KOPT-K1 (cell line): ENCODE results near the gene CAMK1G.

Source experiments
- H3K27ac ChIP-seq: fragments of 200-600 bp; sonication (generic); 2 replicates; pipeline ENCODE4 v1.5.1; 2016; ENCODE audit warnings: antibody characterized with exemption, mild to moderate bottlenecking, low read depth, low read length; ENCODE audit not compliant: poor library complexity, severe bottlenecking
- H3K36me3 ChIP-seq: fragments of 200-600 bp; sonication (generic); 2 replicates; pipeline ENCODE4 v1.5.1; 2017; ENCODE audit warnings: antibody characterized with exemption, mild to moderate bottlenecking, low read length, moderate library complexity; ENCODE audit not compliant: insufficient read depth
- H3K9me3 ChIP-seq: fragments of 200-600 bp; sonication (generic); 2 replicates; pipeline ENCODE4 v1.5.1; 2017; ENCODE audit warnings: antibody characterized with exemption, low read length, mild to moderate bottlenecking; ENCODE audit not compliant: insufficient read depth, poor library complexity, severe bottlenecking

CAMK1G gene

DNA sequence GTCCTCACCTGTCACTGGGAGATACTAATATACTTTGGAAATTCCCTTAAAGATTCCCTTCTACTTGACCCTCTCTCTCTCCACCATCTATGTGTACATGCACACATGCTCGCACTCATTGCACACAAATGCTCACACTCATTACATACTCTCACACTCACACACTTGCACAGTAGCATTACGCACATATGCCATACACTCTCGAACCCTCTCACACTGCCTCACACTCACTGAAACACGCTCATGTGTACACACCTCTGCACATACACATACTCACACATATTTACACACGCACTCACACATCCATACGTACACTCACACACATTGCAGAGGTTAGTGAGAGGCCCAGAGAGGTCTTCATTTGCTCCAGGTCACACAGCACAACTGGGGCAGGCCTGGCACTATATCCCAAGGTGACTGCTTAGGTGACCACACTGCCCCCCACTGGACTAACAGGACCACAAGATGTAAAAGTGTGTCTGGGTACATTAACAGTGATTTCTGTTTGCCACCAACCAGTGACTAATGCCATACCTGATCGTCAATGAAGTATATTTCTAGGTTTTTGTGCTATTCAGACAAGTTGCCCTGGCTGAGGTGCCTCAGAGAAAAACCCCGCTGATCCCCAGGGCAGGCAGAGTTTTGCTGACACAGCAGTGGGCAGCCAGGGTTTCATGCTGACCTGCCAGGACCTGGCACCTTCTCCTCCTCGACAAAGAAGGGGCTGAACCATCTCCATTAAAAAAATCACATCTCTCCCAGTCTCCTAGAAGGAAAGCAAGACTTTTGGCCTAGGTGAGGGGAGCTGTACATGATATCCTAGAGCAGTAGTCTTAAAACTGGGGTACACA, 28.5 kb upstream of the CAMK1G start:
- no peak overlapping the region for H3K27ac ChIP-seq
- no peaks in the 10 kb centered on the region for H3K9me3 ChIP-seq

DNA sequence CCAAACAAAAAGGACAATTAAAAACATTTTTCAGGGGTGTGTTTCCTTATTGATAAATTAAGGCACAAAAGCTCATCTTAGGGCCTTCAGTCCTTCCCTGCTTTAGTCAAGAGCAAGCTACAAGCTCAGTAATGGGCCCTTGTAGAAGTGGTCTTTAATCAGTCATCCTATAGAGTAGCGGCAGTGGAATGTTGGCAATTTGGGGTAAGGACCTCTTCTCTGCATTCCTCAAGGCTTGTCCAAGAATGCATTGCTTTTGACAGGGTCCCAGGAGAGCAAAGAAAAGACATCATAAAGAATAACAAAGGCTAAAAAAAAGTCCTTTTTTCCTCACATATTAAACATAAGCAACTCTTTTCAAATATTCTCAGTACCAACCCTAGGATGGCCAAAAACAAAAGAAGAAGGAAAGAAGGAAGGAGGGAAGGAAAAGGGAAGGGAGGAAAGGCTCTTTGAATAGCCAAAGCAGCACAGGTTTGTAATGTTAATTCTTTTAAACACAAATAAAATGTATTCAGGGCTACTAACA, 27.3 kb upstream of the CAMK1G start:
- Histone ChIP-seq H3K9me3 (no peaks in the 10 kb centered on the region), H3K36me3 (no peaks in the 10 kb centered on the region), H3K27ac (no peak overlapping the region)

More for the DNA sequence above, 28.5 kb upstream of the CAMK1G start:
- H3K36me3 ChIP-seq: no peaks in the 10 kb centered on the region

DNA sequence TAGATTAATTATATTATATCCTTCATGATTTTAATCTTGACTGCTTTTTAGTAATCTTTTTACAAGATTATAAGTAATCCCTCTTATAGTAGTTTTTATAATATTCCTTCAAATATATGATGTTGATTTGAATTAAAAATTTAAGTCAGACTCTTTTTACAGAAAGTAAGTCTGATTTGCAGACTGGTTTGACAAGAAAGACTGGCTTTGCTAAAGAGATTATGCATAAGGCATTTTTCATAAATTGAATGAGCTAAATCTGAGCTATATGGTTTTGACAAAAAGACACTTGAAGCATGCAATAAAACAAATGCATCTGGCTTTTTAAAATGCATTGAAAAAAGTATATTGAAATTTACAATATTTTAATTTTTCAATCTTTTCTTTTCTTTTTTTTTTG, 26.3 kb upstream of the CAMK1G start:
- Histone ChIP-seq H3K27ac (no peak overlapping the region), H3K36me3 (no peaks in the 10 kb centered on the region), H3K9me3 (no peaks in the 10 kb centered on the region)

DNA sequence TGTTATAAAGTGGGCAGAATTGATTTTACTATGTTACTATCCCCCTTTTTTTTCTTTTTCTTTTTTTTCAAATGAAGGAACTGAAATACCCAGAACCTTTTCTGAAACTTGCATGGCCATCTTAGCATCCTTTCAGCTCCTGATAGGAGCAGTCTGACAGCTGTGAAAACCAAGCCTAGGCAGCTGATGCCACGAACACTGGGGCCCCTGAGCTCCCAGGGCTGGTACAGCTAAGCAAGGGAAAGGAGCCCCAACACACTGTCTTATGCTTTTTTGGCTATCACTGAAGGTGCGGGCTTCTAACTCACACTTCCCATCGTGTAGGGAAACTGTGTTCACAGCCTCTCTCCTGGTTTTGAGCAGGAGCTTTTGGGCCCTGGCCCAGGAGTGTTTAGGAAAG, 23.0 kb upstream of the CAMK1G start:
- Histone ChIP-seq H3K36me3 (no peaks in the 10 kb centered on the region), H3K9me3 (no peaks in the 10 kb centered on the region), H3K27ac (no peak overlapping the region)

DNA sequence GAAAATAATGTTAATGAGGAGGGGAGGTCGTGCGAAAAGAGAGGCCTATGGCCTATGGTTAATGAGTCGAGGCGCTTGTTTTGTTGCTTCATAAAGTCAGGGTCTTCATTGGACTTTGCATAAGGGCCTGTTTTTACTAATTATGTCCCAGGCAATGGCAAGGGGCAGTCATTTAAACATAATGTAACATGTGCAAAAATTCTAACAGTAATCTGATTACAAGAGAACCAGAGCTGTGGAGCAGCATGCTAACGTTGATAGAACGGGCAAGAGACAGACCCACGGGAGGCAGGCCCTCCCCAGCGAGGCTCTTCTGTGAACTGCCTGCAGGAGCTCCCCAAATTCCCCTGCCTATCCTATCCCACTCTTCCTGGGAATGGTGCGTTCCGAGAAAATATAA, 22.6 kb upstream of the CAMK1G start:
- H3K36me3 ChIP-seq: no peaks in the 10 kb centered on the region
- H3K9me3 ChIP-seq: no peaks in the 10 kb centered on the region
- no peak overlapping the region for H3K27ac ChIP-seq

DNA sequence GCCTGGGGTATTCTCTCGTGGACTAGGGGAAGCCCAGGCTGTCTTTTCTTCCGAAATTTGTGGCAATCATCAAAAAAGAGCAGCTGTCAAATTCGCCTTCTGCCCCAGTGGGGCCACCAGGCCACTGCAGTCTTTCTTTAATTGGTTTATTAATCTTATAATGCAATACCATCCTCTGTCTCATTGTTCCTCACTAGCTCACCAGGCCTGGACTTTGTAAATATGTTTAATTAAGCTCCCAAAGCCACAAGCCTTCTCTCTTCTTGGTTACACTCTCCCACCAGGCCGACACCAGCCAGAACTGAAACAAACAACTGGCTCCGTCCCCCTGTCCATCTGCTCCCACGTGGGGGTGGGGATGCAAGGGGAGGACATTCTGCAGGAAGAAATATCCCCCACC, 22.0 kb upstream of the CAMK1G start:
- no peak overlapping the region for H3K27ac ChIP-seq
- no peaks in the 10 kb centered on the region for H3K9me3 ChIP-seq
- no peaks in the 10 kb centered on the region for H3K36me3 ChIP-seq

DNA sequence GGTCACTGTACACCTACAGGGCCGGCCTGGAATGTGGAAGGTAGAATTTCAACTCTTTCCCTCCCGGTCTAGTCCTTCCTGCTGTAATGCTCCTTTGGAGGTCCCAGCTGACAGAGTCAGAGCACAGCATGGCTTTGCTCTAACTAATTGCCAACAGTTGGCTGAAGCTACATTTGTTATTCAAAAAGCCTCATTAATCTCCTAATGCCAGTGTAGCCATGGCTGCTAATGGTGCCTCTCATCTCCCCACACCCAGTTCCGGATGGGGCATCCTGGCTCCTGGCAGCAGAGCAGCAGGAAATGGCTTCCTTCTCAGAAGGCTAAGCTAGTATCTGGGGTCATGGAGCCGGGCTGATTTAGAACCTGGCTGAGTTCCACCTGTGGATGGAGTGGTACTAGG, 18.7 kb upstream of the CAMK1G start:
- no peaks in the 10 kb centered on the region for H3K36me3 ChIP-seq
- H3K9me3 ChIP-seq: no peaks in the 10 kb centered on the region

DNA sequence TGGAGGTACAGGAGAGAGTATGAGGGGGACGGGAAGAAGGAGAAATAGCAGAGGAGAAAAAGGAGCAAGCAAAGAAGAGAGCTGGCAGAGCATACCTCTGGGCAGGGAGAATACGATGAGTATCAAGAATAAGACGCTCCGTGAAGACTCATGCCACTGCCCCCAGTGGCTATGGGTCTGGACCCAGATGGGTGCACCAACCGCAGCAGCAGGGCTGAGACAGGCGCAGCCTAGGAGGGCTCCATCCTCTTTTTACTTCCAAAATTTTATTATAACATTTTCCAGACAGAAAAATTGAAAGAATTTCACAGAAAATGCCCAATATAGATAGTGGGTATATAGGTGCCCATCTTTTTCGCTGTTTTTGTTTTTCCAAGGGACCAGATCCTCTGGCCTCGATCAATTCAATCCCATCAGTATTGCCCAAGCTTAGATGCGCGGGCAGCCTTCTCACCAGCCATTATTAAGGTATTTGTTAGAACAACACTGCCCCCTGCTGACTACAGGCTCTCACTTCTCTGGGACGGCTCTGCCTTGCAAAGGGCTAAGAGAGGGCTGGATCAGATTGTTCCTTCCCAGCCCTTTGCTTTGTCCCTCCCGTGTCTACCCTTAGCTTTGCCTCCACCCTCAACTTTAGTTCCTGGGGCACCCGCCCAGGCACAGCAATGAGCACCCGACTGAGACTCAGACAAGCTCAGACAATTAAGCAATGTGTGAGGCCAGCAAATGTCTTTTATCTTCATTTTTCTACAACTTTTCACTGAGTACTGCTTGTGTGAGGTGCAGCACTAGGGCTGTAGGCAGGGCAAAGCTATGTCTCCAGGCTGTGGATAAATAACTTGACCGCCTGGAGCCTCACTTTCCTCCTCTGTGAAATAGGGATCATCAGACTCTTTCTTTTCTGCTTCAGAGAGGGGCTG, 17.5 kb upstream of the CAMK1G start:
- Histone ChIP-seq H3K27ac (no peak overlapping the region), H3K9me3 (no peaks in the 10 kb centered on the region), H3K36me3 (no peaks in the 10 kb centered on the region)

More for the DNA sequence above, 18.7 kb upstream of the CAMK1G start:
- H3K27ac ChIP-seq: no peak overlapping the region

DNA sequence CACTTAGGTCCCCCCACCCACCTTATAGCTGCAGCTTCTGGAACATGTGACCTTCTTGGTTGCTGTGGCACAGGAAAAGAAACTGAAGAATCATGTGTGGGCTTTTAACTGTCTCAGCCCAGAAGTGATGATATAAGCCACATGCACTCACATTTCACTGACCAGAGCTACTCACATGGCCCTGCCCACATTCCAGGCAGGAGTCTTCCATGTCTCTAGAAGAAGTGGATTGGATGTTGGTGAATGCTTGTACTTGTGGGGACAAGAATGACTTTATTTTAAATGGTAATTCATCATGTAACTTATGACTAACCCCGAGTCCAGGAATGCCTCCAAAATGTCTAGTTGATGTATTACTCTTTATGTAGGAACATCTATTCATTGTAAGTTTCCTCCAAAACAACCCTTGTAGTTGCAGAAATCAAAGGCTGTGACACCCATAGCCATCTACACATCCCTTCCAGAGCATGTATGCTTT, 15.8 kb upstream of the CAMK1G start:
- Histone ChIP-seq H3K9me3 (no peaks in the 10 kb centered on the region), H3K36me3 (no peaks in the 10 kb centered on the region), H3K27ac (no peak overlapping the region)

DNA sequence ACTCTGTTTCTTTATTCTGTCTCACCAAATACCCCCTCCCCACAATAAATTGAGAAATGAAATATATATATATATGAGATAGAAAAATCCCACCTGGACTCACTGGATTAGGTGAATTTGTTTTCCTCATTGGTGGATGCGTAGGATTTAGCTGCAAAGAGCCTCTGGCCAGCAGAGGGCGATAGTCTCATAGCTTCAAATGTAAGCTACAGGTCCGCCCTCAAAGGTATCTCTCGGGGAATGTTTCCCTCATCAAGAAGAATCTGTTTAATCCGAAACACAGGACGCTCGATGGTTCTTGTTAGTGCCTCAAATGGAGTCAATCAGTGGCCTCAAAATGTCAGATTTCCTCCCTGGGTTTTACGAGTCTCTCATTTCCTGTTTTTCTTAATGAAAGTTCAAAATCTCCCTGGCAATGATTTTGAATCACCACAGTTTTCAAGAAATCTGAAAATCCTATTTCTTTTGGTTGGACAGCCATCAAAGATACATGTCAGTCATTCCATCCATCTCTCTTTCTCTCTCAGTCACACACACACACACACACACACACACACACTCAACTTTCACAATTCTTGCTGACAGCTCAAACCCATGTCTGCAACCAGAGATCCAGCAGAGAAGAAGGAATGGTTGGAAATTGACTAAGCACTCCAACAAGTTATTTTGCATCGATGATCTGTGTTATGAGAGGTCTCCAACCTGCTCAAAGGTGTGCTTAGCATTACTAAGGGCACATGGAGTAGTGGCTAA, 13.9 kb upstream of the CAMK1G start:
- Histone ChIP-seq H3K9me3 (no peaks in the 10 kb centered on the region), H3K36me3 (no peaks in the 10 kb centered on the region), H3K27ac (no peak overlapping the region)

DNA sequence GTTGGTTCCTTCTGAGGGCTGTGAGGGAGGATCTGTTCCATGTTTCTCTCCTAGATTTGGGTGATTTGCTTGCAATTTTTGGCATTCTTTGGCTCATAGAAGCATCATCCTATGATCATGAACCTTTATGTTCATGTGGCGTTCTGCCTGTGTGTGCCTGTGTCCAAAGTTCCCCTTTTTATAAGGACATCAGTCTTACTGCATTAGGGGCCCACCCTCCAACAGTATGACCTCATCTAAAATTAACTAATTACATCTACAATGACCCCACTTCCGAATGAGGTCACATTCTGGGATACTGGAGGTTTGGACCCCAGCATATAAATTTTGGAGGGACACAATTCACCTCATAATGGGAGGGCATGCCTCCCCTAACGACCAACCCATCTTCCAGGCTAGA, 12.8 kb upstream of the CAMK1G start:
- Histone ChIP-seq H3K36me3 (no peaks in the 10 kb centered on the region), H3K27ac (no peak overlapping the region), H3K9me3 (no peaks in the 10 kb centered on the region)

DNA sequence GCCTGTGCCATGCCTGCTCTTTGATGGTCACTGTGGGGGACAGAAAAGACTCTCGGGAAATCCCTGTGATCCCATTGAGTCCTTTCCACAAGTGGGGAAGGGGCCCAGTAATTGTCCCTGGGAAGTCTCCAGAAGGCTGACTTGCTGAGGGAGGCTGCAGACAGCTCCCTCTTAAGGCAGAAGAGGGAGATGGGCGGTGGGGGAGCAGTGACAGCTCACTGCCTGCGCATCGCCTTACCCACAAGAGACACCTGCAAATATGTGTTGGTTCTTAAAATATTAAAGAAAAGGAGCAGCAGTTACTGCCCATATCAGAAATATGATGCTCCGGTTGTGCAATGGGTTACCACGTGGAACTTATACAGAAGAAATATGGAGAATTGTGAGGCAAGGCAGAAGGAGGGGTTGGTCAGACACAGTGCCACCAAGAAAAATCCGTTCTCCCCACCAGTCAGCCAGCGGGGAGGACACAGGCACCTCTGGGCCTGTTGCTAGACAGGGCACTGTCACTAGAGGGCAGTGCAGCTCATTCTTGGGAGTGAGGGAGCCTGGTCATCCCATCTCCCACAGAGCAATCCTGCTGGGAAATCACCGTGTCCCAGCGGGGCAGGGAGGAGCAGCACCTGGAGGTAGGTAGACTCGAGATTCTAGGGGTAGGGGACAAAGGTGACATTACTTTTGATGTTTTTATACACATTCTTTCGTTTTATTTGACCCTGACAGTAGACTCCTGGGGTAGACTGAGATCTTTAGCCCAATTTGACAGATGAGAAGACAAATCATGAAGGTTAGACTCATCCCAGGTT, 6.9 kb upstream of the CAMK1G start:
- no peak overlapping the region for H3K27ac ChIP-seq
- H3K36me3 ChIP-seq: no peaks in the 10 kb centered on the region
- H3K9me3 ChIP-seq: no peaks in the 10 kb centered on the region

DNA sequence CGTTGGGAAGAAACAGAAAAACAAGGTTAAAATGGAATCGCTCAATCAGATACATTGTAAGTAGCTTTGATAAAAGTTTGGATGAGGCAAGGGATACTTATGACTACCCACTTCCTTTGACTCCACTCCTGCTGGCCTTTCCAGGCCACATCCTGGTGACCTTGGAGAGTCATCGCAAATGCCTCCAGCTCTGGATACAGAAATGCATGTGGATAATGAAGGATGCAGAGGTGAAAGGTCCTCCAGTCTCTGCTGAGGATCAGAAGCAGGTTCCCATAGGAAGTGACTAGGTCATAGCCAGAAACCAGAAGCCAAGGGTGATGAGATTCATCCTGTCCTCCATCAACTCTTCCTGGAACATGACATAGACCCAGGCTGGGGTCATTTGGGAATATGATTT, 6.2 kb upstream of the CAMK1G start:
- H3K27ac ChIP-seq: no peak overlapping the region
- no peaks in the 10 kb centered on the region for H3K9me3 ChIP-seq
- no peaks in the 10 kb centered on the region for H3K36me3 ChIP-seq

DNA sequence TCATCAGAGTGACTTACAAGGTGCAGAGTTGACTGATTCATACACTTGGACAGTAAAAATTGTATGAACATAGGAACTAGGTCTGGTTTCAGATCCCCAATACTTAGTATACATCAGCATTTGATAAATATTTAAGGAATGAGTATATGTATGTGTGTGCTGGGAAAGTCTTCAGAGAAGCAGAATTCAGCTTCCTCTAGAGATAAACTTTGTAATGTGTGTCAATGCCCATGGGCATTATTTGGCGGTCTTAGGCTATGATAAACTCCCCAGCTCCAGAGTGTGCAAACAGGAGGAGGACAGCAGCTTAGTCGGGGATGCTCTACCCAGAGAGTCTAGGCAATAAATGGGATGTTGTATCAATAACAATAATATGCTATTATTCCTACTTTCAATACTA, 2.9 kb upstream of the CAMK1G start:
- H3K9me3 ChIP-seq: no peaks in the 10 kb centered on the region
- H3K36me3 ChIP-seq: no peaks in the 10 kb centered on the region
- H3K27ac ChIP-seq: no peak overlapping the region
